ENCODE measurements around the gene SNORC.

The SNORC gene

DNA sequence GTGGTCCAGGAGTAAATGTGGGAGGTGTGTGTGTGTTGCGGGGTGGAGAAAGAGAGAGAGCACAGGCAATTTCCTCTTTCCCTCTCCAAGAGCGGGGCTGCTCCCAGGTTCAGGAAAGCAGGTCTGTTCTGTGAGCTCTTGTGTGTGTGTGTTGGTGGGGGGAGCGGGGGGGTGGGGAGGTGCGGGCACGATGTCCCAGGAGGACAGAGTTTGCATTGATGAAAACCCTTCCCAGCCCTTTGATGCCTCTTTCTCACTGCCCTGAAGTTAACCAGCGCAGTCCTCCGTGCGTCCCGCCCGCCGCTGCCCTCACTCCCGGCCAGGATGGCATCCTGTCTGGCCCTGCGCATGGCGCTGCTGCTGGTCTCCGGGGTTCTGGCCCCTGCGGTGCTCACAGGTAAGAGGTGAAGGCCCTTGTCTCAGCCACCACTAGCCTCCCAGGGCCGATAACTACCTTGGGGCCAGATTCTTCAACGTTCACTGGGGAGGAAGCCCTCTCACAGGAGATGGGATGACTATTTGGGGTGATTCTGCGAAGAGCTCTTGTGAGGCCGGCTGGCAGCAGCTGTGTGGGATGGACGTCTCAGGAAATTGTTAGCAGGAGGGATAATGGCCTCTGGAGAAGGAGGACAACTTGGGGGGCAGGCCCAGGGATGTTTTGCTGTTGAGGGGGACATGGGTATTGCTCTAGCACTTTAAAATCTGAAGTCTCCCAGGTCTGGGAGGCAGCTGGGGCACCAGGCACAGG, at the start of gene SNORC:
Gene SNORC (plus strand): TSS at position 247 of the 748 bp plus-strand sequence. CDS start 78 bp downstream, at position 325.
- no peaks in the 10 kb centered on the region; the same call in 1 of the 2 replicates for H3K27me3 ChIP-seq (ENCODE audit: control insufficient read depth, insufficient read depth, low read length)
- no peaks in the 10 kb centered on the region for H3K4me1 ChIP-seq (ENCODE audit: control insufficient read depth, insufficient read depth, low read length)
- no peak within 1 kb of the TSS for H3K9ac ChIP-seq (ENCODE audit: low read depth, low read length)
- H3K27ac ChIP-seq (ENCODE audit: low read depth, low read length), result no peak within 1 kb of the TSS
- H3K36me3 ChIP-seq (ENCODE audit: control insufficient read depth, insufficient read depth, low read length), result no peaks in the 10 kb centered on the region
- no peaks in the 10 kb centered on the region for H3K9me3 ChIP-seq (ENCODE audit: control insufficient read depth, insufficient read depth, low read length)
- no peak within 1 kb of the TSS for H3K4me3 ChIP-seq (ENCODE audit: low read depth, low read length)

GRCh38 chr2:232829988-232830387, 40.1 kb upstream of the SNORC start:
- no peak overlapping the region for H3K27ac ChIP-seq (ENCODE audit: low read depth, low read length)
- no peak overlapping the region for H3K4me3 ChIP-seq (ENCODE audit: low read depth, low read length)
- no peak overlapping the region for H3K9ac ChIP-seq (ENCODE audit: low read depth, low read length)
- H3K9me3 ChIP-seq (ENCODE audit: control insufficient read depth, insufficient read depth, low read length), result no peaks in the 10 kb centered on the region
- no peaks in the 10 kb centered on the region for H3K4me1 ChIP-seq (ENCODE audit: control insufficient read depth, insufficient read depth, low read length)
- peaks cover 74% of the 10 kb centered on the region for H3K36me3 ChIP-seq (ENCODE audit: control insufficient read depth, insufficient read depth, low read length)
- no peaks in the 10 kb centered on the region for H3K27me3 ChIP-seq (ENCODE audit: control insufficient read depth, insufficient read depth, low read length)

DNA sequence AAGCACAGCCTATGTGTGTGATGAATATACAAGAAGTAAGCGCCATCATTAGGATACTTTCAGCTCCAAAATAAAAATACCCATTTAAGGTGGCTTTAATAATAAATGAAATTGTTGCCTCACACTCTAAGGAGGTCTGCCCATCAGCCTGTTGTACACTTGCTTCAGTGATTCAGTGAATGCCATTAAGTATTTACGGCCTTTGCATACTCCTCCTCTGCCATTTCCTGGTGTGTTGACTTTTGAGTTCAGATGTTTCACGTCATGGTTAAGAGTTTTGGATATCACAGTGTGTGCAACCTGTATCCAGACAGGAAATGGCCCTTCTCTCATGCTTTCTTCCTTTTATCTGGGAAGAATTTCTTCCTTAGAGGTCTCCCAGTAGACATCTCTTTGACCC, 38.6 kb upstream of the SNORC start:
- no peak overlapping the region for H3K4me3 ChIP-seq (ENCODE audit: low read depth, low read length)
- H3K27ac ChIP-seq (ENCODE audit: low read depth, low read length), result no peak overlapping the region
- no peak overlapping the region for H3K9ac ChIP-seq (ENCODE audit: low read depth, low read length)
- no peaks in the 10 kb centered on the region for H3K9me3 ChIP-seq (ENCODE audit: control insufficient read depth, insufficient read depth, low read length)
- no peaks in the 10 kb centered on the region for H3K4me1 ChIP-seq (ENCODE audit: control insufficient read depth, insufficient read depth, low read length)
- H3K27me3 ChIP-seq (ENCODE audit: control insufficient read depth, insufficient read depth, low read length), result no peaks in the 10 kb centered on the region
- H3K36me3 ChIP-seq (ENCODE audit: control insufficient read depth, insufficient read depth, low read length), result peaks cover 79% of the 10 kb centered on the region

DNA sequence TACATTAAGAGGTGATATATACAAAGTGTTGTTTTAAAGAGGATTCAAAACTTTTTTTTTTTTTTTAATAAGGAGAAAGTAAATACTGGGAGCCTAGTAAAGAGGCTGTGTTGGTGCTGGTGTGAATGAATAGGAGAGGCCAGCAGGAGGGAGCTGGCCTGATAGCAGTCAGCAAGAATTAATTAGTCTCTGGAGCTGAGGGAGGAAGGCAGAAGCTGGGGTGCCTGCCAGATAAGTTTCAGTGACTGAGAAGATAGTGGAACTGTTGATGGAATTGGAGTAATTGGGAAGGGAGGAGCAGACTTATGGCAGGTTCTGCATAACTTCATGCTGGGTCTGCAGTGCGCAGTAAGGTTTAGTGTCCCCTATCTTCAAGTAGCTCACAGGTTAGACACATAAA, 36.2 kb upstream of the SNORC start:
- Histone ChIP-seq H3K9me3 (ENCODE audit: control insufficient read depth, insufficient read depth, low read length) (no peaks in the 10 kb centered on the region), H3K36me3 (ENCODE audit: control insufficient read depth, insufficient read depth, low read length) (peaks cover 87% of the 10 kb centered on the region), H3K4me1 (ENCODE audit: control insufficient read depth, insufficient read depth, low read length) (no peaks in the 10 kb centered on the region; the same call in 1 of the 2 replicates), H3K4me3 (ENCODE audit: low read depth, low read length) (no peak overlapping the region), H3K27ac (ENCODE audit: low read depth, low read length) (no peak overlapping the region), H3K27me3 (ENCODE audit: control insufficient read depth, insufficient read depth, low read length) (no peaks in the 10 kb centered on the region), H3K9ac (ENCODE audit: low read depth, low read length) (no peak overlapping the region)

DNA sequence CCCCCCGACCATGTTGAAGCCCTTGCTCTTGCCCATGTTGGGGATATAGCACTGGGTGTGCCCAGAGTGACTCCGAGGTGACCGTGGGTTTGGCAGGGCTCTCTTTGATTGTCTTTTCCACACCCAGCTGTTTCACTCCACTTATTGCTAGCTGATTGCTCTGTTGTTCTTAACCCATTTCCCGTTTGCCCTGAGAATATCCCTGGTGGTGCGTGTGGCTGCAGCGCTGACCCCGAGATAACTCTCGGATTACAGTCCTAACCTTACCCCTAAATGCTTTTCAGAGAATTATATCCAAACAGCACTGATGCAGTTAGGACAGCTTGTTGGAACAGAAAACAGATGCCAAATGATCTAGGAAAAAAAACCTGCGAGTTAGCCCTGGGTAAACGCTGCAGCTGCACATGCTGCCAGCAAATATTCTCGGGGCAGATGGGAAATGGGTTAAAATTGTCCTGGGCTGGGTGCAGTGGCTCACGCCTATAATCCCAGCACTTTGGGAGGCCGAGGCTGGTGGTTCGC, 34.3 kb upstream of the SNORC start:
- H3K27ac ChIP-seq (ENCODE audit: low read depth, low read length), result no peak overlapping the region
- H3K4me1 ChIP-seq (ENCODE audit: control insufficient read depth, insufficient read depth, low read length), result no peaks in the 10 kb centered on the region; the same call in 1 of the 2 replicates
- H3K36me3 ChIP-seq (ENCODE audit: control insufficient read depth, insufficient read depth, low read length), result peaks cover 88% of the 10 kb centered on the region
- H3K9ac ChIP-seq (ENCODE audit: low read depth, low read length), result no peak overlapping the region
- H3K9me3 ChIP-seq (ENCODE audit: control insufficient read depth, insufficient read depth, low read length), result no peaks in the 10 kb centered on the region
- no peak overlapping the region for H3K4me3 ChIP-seq (ENCODE audit: low read depth, low read length)
- no peaks in the 10 kb centered on the region for H3K27me3 ChIP-seq (ENCODE audit: control insufficient read depth, insufficient read depth, low read length)

DNA sequence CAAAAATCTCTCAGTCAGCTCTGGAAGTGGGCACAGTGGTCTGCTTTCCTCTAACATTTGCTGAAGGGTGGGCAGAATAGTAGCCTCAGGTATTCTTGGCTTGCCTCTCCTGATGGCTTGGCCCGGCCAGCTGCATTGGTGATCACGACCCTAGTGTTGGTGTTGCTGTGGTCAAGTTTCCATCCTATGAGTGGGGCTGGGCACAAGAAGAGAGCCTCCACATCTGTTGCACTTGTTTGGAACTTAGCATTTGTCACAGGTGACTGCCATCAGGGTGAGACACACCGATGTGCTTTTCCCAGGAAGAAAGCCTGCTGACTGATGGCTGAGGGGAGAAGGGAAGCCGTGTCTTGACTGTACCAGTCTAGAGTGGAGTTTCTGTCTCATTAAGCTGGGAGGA, 33.1 kb upstream of the SNORC start:
- no peaks in the 10 kb centered on the region for H3K9me3 ChIP-seq (ENCODE audit: control insufficient read depth, insufficient read depth, low read length)
- no peak overlapping the region for H3K9ac ChIP-seq (ENCODE audit: low read depth, low read length)
- H3K4me1 ChIP-seq (ENCODE audit: control insufficient read depth, insufficient read depth, low read length), result no peaks in the 10 kb centered on the region; the same call in 1 of the 2 replicates
- H3K36me3 ChIP-seq (ENCODE audit: control insufficient read depth, insufficient read depth, low read length), result peaks cover 87% of the 10 kb centered on the region
- H3K27ac ChIP-seq (ENCODE audit: low read depth, low read length), result no peak overlapping the region
- H3K27me3 ChIP-seq (ENCODE audit: control insufficient read depth, insufficient read depth, low read length), result no peaks in the 10 kb centered on the region
- H3K4me3 ChIP-seq (ENCODE audit: low read depth, low read length), result no peak overlapping the region

GRCh38 chr2:232838406-232838874, 31.6 kb upstream of the SNORC start:
- peak overlapping the region; percentile 13 for H3K27ac ChIP-seq (ENCODE audit: low read depth, low read length)
- H3K9ac ChIP-seq (ENCODE audit: low read depth, low read length), result no peak overlapping the region
- no peak overlapping the region for H3K4me3 ChIP-seq (ENCODE audit: low read depth, low read length)
- H3K27me3 ChIP-seq (ENCODE audit: control insufficient read depth, insufficient read depth, low read length), result no peaks in the 10 kb centered on the region
- H3K9me3 ChIP-seq (ENCODE audit: control insufficient read depth, insufficient read depth, low read length), result no peaks in the 10 kb centered on the region
- H3K4me1 ChIP-seq (ENCODE audit: control insufficient read depth, insufficient read depth, low read length), result no peaks in the 10 kb centered on the region; the same call in 1 of the 2 replicates
- peaks cover 81% of the 10 kb centered on the region for H3K36me3 ChIP-seq (ENCODE audit: control insufficient read depth, insufficient read depth, low read length)

- H3K9ac ChIP-seq (ENCODE audit: low read depth, low read length), result no peak overlapping the region
- no peaks in the 10 kb centered on the region; the same call in 1 of the 2 replicates for H3K4me1 ChIP-seq (ENCODE audit: control insufficient read depth, insufficient read depth, low read length)
- no peak overlapping the region for H3K4me3 ChIP-seq (ENCODE audit: low read depth, low read length)
- no peak overlapping the region for H3K27ac ChIP-seq (ENCODE audit: low read depth, low read length)
- H3K27me3 ChIP-seq (ENCODE audit: control insufficient read depth, insufficient read depth, low read length), result no peaks in the 10 kb centered on the region
- peaks cover 80% of the 10 kb centered on the region for H3K36me3 ChIP-seq (ENCODE audit: control insufficient read depth, insufficient read depth, low read length)
- no peaks in the 10 kb centered on the region for H3K9me3 ChIP-seq (ENCODE audit: control insufficient read depth, insufficient read depth, low read length)
Measured at GRCh38 chr2:232839411-232840079, 30.5 kb upstream of the SNORC start.

DNA sequence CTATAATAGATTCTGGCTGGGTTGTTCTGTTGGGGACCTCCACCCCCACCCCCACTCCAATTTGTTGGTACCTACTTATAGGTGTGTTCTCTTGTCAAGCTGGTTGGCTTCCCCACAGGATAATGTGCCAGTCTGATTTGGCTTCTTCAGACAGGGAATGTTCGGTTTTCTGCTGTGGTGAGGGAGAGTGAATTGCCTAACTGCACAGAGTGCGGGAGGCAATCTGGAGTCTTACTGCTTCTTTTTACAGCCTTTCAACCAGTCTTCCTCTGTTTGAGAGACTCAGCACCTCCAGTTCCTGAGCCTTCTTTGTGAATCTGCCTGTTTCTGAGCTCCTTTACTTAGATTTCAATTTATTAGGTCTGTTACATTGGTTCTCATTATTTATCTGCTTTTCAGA, 27.4 kb upstream of the SNORC start:
- H3K4me1 ChIP-seq (ENCODE audit: control insufficient read depth, insufficient read depth, low read length), result no peaks in the 10 kb centered on the region; the same call in 1 of the 2 replicates
- peaks cover 88% of the 10 kb centered on the region for H3K36me3 ChIP-seq (ENCODE audit: control insufficient read depth, insufficient read depth, low read length)

GRCh38 chr2:232843834-232844233, 26.2 kb upstream of the SNORC start:
- H3K36me3 ChIP-seq (ENCODE audit: control insufficient read depth, insufficient read depth, low read length), result peaks cover 91% of the 10 kb centered on the region
- H3K9me3 ChIP-seq (ENCODE audit: control insufficient read depth, insufficient read depth, low read length), result no peaks in the 10 kb centered on the region
- H3K4me1 ChIP-seq (ENCODE audit: control insufficient read depth, insufficient read depth, low read length), result no peaks in the 10 kb centered on the region
- no peak overlapping the region for H3K9ac ChIP-seq (ENCODE audit: low read depth, low read length)
- H3K27me3 ChIP-seq (ENCODE audit: control insufficient read depth, insufficient read depth, low read length), result no peaks in the 10 kb centered on the region
- no peak overlapping the region for H3K4me3 ChIP-seq (ENCODE audit: low read depth, low read length)
- no peak overlapping the region for H3K27ac ChIP-seq (ENCODE audit: low read depth, low read length)

More for the DNA sequence above, 27.4 kb upstream of the SNORC start:
- Histone ChIP-seq H3K9me3 (ENCODE audit: control insufficient read depth, insufficient read depth, low read length) (no peaks in the 10 kb centered on the region), H3K9ac (ENCODE audit: low read depth, low read length) (no peak overlapping the region), H3K4me3 (ENCODE audit: low read depth, low read length) (no peak overlapping the region), H3K27me3 (ENCODE audit: control insufficient read depth, insufficient read depth, low read length) (no peaks in the 10 kb centered on the region), H3K27ac (ENCODE audit: low read depth, low read length) (no peak overlapping the region)

DNA sequence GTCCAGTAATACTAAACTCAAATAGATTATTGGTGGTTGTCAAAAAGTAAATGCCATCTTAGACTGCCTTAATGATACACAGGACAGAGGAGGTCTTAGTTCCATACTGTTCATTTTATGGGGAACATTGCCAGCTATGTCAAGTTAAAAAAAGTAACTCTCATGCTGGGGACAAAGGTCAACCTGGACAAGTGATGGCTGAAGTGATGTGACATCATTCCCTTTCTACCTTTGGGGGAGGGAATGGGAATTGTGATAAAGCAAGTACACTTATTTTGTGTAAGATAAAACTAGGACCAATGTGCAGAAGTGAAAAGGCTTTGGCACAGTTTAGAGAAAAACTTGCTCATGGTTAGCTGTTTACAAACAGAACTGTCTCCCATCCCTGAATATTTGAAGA, 24.0 kb upstream of the SNORC start:
- no peaks in the 10 kb centered on the region for H3K4me1 ChIP-seq (ENCODE audit: control insufficient read depth, insufficient read depth, low read length)
- no peaks in the 10 kb centered on the region for H3K9me3 ChIP-seq (ENCODE audit: control insufficient read depth, insufficient read depth, low read length)
- H3K27me3 ChIP-seq (ENCODE audit: control insufficient read depth, insufficient read depth, low read length), result no peaks in the 10 kb centered on the region
- H3K9ac ChIP-seq (ENCODE audit: low read depth, low read length), result no peak overlapping the region
- peaks cover 90% of the 10 kb centered on the region for H3K36me3 ChIP-seq (ENCODE audit: control insufficient read depth, insufficient read depth, low read length)
- no peak overlapping the region for H3K4me3 ChIP-seq (ENCODE audit: low read depth, low read length)
- H3K27ac ChIP-seq (ENCODE audit: low read depth, low read length), result no peak overlapping the region
